OCI-M2 (cell line): Measurements from ENCODE around the gene TMEM200B.
"Not testable (repeated sequence)": the region's sequence is repeated elsewhere in the genome, so short reads cannot be mapped to it uniquely, and the experiment has no call there.

ENCODE experiments used
- DNase-seq: peaks from one replicate; lab custom pipeline; 2025; ENCODE audit not compliant: unreplicated experiment; lab: John Stamatoyannopoulos, UW

Gene TMEM200B

DNA sequence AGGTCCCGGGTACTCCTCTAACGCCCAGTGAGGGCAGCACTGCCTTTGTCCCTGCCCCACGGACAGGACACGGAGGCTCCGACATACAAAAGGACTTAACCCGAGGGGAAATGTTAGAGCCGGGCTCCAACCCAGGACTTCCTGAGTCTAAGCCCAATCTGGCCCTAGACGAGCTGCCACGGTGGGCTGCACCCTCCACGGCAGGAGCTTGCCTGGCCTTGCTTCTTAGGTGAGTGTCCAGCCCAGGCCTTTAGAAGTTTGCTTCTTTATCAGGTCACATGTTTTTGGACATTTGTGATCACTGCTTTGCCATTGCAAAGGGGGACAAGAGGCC is 11.0 kb upstream of the TMEM200B start:
- DNase-seq: no peak

DNA sequence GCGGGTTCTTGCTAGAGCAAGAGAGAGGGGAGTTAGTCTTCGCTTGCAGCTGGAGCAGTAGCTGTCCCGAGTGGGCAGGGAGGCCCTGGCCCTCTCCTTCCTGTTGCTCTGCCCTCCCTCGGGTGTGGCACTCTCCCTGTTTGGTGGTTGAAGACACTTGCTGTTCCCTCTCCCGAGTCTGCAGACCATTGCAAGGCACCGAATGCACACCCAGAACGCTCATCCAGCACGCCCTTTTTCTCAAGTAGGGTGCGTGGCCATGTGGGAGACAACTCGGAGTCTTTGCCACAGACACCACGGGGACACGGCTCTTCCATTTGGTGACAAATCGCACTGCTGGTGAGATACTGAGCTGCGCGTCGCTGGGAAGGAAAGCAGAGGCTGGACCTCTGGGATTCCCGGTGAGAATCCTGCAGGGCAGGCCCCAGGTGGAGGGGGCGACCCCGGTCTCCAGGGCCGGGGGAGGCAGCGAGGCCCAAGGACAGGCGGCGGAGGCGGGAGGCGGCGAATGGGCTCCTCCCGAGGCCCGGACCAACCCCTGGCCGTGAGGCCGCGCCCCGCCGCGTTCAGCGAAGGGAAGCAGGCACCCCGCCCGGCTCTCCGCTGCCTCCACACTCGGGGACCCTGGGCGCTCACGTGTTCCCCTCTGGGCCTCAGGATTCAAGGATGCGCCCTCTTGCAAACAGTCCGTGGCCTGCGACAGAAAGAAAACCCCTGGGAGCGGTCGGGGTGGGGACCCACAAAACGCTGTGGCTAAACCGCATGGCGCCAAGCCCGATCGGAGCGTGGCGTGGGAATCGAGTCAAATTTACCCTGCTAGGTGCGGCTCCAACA is 10.4 kb upstream of the TMEM200B start:
- no peak for DNase-seq

DNA sequence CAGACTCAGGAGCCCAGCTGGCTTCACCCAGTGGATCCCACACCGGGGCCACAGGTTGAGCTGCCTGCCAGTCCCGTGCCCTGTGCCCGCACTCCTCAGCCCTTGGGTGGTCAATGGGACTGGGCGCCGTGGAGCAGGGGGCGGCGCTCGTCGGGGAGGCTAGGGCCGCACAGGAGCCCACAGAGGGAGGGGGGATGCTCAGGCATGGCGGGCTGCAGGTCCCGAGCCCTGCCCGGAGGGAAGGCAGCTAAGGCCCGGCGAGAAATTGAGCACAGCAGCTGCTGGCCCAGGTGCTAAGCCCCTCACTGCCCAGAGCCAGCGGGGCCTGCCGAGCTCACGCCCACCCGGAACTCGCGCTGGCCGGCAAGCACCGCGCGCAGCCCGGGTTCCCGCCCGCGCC is 7.4 kb upstream of the TMEM200B start:
- DNase-seq: not testable (repeated sequence)

DNA sequence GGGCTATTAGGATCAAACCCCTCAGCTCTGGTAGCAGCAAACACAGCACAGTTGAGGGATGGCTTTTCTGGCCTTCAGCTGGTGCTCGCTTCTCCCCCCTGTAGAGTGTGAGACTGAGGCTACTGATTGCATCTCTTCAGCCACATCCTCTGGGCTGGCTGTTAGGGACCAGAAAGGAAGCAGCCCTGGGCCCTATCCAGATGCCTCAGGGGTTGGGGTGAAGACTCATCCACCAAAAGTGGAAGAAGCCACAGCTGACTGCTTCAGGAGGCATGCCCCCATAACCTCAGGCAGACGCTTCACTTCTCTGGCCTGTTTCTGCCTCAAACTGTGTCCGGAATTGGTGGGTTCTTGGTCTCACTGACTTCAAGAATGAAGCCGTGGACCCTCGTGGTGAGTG is 6.2 kb upstream of the TMEM200B start:
- no peak for DNase-seq

DNA sequence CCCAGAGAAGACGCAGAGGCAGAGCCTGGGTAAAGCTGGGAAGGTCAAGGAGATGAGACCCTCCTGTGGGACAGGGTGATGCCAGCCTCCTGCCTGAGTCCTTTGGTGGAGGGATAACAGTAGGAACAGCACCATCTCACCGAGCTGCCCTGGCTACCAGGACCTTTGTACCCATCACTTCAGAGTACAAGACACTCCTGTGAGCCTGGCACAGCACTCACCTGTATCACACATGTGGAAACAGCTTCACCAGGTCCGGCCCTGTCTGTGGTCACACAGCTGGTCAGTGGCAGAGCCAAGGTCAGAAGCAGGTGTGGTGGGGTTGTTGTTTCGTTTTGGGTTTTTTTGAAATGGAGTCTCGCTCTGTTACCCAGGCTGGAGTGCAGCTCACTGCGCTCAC is 5.0 kb upstream of the TMEM200B start:
- no peak for DNase-seq

DNA sequence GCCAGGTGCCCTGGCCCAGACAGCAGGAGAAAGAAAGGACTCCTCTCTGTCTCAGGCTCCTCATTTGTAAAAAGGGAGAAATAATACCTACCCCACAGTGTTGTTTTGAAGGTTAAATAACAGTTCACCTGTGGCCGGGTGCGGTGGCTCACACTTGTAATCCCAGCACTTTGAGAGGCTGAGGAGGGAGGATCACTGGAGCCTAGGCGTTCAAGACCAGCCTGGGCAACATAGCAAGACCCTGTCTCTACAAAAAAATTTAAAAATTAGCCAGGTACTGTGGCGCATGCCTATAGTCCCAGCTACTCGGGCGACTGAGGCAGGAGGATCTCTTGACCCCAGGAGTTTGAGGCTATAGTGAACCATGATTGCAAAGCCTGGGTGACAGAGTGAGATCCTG is 2.5 kb upstream of the TMEM200B start:
- no peak for DNase-seq

DNA sequence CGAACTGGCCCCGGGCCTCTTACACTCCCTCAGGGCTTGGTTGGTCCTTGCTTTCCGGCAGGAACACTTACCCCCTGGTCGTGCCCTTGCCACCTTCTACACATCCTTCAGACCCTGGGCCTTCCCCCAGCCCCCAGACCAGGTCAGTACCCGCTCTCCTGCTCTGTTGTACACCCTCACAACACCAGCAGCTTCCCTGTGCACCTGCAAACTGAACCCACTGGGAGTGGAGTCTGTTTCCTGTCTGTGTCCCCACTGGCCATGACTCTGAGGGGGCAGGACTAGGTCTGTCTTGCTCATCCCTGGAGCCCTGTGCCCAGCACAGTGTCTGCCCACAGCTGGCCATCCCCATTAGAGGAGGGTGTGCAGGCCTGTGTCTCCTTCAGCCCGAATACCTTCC is 2.1 kb upstream of the TMEM200B start:
- no peak for DNase-seq

DNA sequence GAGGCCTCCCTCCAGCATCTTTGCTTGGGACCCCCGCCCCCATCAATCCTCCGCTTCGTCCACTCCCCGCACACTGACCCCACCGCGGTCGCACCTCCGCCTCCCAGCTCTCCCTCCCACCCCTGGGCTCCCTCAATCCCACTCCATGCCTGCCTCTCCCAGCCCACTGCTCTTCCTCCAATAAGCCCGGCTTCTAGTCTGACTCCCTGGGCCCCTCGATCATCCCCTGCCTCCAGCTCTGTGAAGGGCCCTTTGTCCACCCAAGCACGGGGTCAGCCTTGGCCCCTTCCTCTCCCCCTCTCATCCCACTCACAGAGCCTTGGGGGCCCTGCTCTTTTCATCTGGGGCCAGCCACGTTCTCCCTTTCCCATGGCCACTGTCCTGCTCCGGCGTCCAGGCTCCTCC is 1.5 kb upstream of the TMEM200B start:
- DNase-seq: no peak

DNA sequence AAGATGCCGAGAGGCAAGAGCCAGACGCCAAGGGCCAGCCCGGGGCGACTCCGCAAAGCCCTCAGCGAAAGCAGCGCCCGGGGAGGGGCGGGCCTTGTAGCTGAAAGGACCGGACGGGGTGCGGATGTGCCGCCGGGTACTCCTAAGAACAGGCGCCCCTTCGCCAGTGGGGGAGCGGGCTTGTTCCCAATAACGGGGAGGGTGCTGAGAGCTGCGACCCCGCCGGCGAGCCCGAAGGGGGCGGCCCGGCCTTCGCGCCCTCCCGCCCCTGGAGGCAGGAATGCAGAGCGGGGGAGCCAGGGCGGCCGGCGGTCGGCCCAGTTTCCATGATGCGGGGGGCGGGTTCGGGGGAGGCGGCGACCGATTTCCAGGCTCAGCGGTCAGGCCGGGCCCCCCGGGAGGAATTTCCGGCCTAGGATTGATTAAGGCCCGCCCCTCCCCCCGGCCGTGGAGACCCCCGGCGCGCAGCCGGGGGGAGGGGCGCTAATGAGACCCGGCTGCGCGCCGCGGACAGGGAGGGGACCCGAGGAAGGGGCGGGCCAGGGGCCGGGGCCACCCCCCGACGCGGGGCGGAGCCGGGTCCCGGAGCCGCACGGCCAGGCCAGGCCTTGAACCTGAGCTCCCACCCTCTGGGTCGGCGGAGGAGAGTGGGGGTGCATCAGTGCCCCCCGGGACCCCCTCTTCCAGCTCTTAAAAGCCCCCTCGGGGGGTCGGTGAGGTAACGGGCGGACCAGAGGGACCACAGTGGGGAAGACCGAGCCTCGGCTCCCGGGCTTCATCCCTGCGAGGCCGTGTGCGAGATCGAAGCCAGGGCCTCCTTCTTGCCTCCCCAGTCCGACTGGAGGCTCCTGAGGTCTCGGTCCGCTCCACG is 898 bp upstream of the TMEM200B start:
- no peak for DNase-seq

DNA sequence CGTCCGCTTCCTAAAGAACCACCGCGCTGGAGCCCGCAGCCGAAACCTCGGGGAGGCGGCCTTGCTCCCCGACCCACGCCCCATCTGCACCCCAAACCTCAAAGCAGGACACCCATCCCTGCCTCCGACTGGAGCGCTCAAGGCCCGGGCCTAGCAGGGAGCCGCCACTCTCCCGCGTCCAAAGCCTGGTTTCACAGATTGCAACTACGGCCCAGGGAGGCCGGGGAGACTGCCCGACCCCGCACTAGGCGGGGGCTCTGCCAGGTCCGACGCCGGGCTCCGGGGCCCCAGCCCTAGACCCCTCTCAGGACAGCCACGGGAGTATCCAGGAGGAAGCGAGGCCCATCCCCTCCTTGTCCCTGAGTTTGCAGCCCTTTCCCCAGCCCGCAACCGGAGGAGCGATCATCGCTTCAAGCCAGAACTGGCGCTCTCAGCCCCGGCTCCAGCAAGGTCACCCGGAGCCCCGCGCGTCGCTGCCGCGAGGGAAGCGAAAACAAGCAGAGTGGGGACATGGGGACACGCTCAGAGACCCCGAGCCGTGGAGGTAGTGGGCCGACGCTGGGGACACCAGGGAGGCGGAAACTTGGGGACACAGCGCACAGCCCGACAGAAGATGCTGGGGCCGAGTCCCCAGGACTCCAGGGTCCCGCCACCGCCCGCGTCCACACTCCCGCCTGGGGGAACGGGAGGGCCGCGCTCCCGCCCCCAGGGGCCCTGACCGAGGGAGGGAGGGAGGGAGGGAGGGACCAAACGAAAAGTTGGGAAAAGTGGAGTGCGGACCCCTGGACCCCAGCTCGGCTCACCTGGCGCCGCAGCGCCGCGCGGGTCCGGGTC is 433 bp downstream of the TMEM200B start:
- DNase-seq: no peak

DNA sequence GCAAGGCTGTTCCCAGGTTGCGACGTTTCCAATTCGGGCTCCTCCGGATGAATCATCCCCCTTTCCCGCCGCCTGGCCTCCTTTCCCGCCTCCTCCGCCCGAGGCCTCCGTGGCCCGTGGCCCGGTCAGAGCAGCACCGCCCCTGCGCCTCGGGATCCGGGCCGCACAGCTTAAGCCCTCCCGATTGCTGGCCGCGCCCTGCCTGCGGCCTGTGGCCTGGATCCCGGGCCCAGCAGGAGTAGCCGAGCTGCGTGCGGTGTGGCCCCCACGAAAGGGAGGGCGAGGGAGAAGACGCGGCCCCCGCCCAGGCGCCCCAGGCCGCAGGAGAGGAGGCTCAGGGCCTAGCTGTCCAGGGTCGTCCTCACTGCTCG is 1.0 kb downstream of the TMEM200B start:
- no peak for DNase-seq

DNA sequence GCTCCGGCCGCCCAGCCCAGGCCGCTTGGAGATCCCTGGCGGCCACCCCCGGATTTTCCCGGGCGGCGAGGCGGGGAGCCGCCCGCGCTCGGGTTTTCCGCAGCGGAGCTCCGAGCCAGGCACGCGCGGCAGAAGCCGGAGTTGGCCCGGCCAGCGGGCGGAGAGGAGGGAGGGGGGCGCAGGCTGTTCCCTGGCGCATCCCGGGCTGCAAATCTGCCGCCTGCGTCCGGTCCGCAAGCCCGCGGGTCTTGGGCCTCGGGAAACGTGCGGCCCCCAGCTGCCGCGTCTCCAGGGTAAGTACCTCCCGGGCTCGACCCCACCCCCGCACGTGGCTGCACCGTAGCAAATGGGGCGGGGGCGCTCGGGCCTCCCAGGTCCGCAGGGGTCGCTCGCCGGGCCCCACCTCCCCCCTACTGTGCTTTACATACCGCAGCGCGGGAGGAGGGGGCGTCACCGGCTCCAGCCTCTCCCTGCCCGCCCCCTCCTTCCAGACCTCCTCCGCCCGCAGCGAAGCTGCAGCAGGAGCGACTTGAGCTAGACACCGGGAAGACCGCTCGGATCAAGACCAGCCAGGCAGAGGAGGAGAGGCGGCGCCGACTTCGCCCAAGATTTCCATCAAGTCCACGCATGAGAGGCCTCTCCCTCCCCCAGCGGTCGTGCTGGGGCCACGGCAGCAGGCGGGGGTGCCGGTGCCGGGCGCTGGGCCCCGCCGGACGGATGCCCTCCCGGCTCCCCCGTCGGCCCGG is 1.6 kb downstream of the TMEM200B start:
- DNase-seq: no peak

DNA sequence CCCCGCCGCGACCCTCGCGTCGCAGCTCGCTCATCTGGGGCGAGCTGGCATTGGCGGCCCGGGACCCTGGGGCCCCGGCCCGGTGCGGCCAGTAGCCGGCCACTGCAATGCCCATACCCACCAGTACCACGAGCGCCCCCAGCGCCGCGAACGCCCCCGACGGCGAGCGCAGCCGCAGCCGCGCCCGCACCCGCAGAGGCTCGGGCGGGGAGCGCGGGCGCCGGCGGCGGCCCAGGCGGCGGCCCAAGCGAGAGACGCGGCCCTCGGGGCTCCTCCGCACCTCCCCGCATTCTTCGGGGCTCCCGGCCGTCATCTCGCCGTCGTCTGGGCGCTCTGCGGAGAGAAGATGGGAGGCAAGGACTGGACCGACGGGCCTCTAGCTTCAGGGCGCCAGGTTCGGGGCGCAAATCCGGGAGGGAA is 2.2 kb downstream of the TMEM200B start:
- DNase-seq: no peak

DNA sequence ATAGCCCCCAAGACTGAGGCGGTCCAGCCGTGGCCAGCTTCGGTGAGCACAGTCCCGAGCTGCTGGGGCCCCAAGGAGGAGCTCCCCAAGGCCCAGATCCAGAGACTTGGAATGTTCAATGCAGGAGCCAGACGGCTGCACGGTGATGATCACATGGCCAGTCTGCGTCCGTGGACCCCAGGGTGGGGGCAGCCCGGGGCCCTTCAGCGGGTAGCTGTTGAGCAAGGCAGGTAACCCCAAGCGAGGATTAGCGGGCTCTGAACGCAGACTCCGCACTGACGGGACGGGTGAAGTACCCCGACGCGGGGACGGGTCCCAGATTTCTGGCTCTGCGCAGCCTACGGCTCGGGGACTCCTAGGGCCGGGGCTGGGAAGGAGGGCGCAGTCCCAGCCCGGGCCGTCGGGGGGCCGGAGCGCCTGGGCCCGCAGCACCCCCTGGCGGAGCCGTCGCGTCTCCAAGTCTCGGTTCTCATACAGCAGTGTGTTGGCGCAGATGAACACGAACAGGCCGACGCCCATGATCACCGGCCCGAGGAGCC is 2.7 kb downstream of the TMEM200B start:
- no peak for DNase-seq

DNA sequence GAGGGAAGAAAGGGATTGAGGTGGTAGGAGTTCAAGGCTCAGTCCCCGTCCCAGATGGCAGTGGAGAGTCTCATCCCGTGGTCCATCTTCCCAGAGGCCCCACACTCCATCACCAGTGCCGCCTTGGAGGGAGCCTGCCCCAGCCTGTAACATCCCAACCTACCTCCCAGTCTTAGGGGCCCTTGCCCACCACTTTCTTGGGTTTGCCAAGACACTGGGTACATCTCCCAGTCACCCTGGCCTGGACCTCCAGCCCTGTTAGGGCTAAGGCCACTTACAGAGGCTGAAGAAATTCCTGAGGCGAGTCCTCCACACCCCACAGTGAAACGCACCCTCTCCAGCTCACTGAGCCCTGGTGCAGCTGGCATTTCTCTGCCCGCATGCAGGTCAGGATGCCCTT is 3.3 kb downstream of the TMEM200B start:
- DNase-seq: no peak

DNA sequence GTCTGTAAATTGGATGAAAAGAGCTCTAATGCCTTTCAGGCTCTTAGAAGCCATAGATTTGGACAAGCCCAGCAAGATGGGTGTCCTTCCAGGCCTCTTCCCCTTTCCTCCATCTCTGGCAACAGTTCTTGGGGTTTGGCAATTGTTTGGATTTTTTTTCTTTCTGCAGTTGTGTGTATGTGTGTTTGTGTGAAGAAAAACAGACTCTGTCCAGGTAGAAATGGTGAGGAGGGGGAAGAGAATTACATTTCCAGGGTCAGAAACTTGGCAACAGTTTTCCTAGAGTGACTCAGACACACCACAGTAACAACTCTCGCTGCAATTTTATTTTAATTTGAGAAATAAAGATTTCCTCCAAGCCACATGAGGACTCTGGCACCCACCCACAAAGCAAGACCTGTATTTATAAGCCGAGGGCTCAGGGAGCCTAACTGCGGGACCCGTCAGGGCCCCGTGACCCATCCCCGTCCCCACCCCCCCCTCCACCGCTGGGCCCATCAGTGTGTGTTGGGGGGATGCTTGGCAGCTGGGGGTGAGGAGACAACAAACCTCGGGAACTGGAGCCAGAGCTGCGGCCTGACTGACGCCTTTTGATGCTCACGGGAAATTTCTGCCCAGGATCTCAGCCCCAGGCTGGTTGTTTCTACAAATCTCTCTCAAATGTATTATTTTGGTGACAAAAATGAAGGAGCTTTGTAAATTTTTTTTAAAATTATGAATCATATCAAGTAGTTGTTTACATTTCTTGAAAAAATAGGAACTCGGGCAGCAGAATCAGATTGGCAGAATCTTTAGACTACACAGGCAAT is 4.4 kb downstream of the TMEM200B start:
- DNase-seq: no peak

DNA sequence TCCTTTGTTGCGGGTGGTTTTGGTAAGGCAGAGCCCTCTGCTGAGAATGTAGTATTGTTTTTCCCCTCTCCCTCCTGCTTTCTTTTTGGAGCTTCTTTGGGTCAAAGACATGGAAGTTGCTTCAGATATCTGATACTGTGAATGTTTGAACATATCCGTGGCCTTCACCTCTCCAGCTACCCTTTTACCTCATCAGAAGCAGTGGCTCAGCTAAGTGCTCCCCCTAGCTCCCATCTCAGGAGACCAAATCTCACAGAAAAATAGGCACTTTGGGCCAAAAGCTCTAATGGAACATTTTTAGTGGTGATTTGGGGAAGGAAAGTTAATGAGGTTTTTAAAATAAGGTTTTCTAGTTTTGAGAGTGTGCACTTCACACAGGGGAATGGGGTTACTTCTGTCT is 6.3 kb downstream of the TMEM200B start:
- DNase-seq: no peak

DNA sequence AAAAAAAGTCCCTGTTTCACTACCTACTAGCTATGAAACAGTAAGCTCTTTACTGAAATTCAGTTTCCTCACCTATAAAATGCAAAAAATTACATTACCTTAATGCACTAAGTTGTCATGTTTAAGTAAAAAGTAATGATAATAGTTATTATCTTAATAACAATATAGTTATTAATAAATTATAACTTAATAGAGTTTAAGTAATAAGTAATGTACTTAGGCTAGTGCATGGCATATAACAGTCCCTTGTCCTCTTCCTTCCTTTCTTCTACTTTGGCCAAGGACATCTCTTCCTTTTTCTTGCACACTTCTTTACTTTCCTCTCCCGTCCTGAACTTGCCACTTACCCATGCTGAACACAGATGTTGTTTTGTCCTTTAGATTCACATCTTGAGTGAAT is 9.0 kb downstream of the TMEM200B start:
- DNase-seq: no peak

DNA sequence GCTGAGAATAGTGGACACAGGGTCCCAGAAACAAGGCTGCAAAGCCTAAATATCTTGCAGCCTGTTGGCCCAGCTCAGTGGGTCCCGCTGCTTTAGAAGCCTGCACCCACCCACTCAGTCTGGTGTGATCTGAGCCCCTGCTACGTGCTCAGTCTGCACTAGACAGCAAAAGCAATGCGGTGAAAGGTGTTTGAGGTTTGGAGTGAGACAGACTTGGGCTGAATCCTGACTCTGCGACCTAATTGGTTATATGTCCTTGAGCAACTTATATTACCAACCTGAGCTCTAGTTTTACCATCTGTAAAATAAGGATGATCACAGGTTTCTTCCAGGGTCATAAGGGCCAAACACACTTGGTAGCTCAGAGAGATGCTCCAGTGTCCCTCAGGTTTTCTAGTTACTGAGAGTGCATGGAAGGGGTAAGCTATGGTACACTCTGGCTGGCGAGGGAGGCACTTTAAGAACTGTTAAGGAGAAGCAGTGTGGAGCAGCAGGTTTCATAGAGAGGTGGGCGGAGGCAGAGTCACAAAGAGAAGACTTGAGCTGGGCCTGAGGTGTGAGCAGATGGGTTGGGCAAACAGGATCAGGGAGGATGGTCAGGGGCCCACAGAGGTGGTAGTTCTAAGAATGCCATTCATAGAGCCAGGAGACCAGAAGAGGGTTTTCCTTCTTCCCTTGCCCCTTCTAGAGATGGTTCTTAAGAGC is 10.1 kb downstream of the TMEM200B start:
- DNase-seq: no peak
